GM12878 (cell line): ENCODE results near the gene CHD1L. TPM values are rescaled to one million over a fixed set of nuclear protein-coding genes. Genes with fewer than 3 reads are reported as not detected.
A peak's percentile ranks its signal among the peaks of the same experiment; 100 is the strongest.

Experiments used
- ATF7 ChIP-seq: fragments of 450-650 bp; IDR thresholded peaks from 2 replicates; pipeline ENCODE4 v1.6.1; 2016; ENCODE audit warnings: low read depth, mild to moderate bottlenecking
- BACH1 ChIP-seq: fragments of 450-650 bp; IDR thresholded peaks from 2 replicates; pipeline ENCODE4 v1.6.1; 2017; ENCODE audit warnings: mild to moderate bottlenecking, borderline replicate concordance
- CHD4 ChIP-seq: fragments of 200-600 bp; sonication (generic); IDR thresholded peaks from 2 replicates; pipeline ENCODE4 v1.6.1; 2016; ENCODE audit warnings: mild to moderate bottlenecking
- CREB1 ChIP-seq: IDR thresholded peaks from 2 replicates; pipeline ENCODE4 v1.6.1; 2012; ENCODE audit warnings: low read depth, mild to moderate bottlenecking, inconsistent platforms
- IRF3 ChIP-seq: fragments of 450-650 bp; IDR thresholded peaks from 2 replicates; pipeline ENCODE4 v1.6.1; 2014; ENCODE audit warnings: mild to moderate bottlenecking
- NFYA ChIP-seq: IDR thresholded peaks from 2 replicates; pipeline ENCODE4 v1.6.1; 2011; ENCODE audit warnings: low read depth, mild to moderate bottlenecking, low read length, improper control_type of control experiment, borderline replicate concordance
- PML ChIP-seq: IDR thresholded peaks from 2 replicates; pipeline ENCODE4 v1.6.1; 2012; ENCODE audit warnings: low read length, inconsistent platforms
- POU2F2 ChIP-seq: IDR thresholded peaks from 3 replicates; pipeline ENCODE4 v1.6.1; 2011; ENCODE audit warnings: low read depth, mild to moderate bottlenecking, low read length, borderline replicate concordance
- RELA ChIP-seq: fragments of 450-650 bp; IDR thresholded peaks from 2 replicates; pipeline ENCODE4 v1.8.0; 2014; ENCODE audit warnings: borderline replicate concordance; ENCODE audit not compliant: partially characterized antibody
- RUNX3 ChIP-seq: IDR thresholded peaks from 2 replicates; pipeline ENCODE4 v1.6.1; 2012; ENCODE audit warnings: low read length, inconsistent platforms
- SREBF2 ChIP-seq: IDR thresholded peaks from 2 replicates; pipeline ENCODE4 v1.6.1; 2012; ENCODE audit warnings: mild to moderate bottlenecking, low read length
- SRF ChIP-seq, 2 experiments: IDR thresholded peaks; 2 replicates each; pipeline ENCODE4 v1.6.1; 2011; ENCODE audit warnings: low read depth in 2 of 2, low read length in 2 of 2, mild to moderate bottlenecking in 1 of 2, moderate library complexity in 1 of 2
- USF2 ChIP-seq: IDR thresholded peaks from 2 replicates; pipeline ENCODE4 v1.6.1; 2011; ENCODE audit warnings: low read depth, low read length, improper control_type of control experiment, borderline replicate concordance
- WRNIP1 ChIP-seq: IDR thresholded peaks from 2 replicates; pipeline ENCODE4 v1.6.1; 2011; ENCODE audit warnings: low read depth, low read length, improper control_type of control experiment, borderline replicate concordance
- YBX1 ChIP-seq: fragments of 450-650 bp; IDR thresholded peaks from 2 replicates; pipeline ENCODE4 v1.6.1; 2016; ENCODE audit warnings: antibody characterized with exemption
- ZNF622 ChIP-seq: fragments of 450-650 bp; IDR thresholded peaks from 2 replicates; pipeline ENCODE4 v1.6.1; 2017; ENCODE audit warnings: mild to moderate bottlenecking, inconsistent platforms
- polyA plus RNA-seq, 11 experiments: library from polyadenylated mRNA; depleted of rRNA in 4 of 11; unstranded in 6 of 11; stranded (reverse) in 5 of 11; fragments of >200 nt; fragmentation: Nextera tagmentation in 4 of 11; fragmentation: Illumina TruSeq in 1 of 11; extraction: Ambion mirVana in 4 of 11; extraction: Trizol in 1 of 11; gene quantifications; 1 replicate in 1 of 11; 2 replicates in 10 of 11; pipeline versions ENCODE4 v1.2.1 to v1.2.3, GENCODE V29; 2011 to 2016; ENCODE audit warnings: inconsistent platforms in 2 of 11, missing spikeins in 2 of 11, low read depth in 1 of 11
- total RNA-seq, 4 experiments: library from RNA; depleted of rRNA in 3 of 4; stranded (reverse); fragments of >200 nt in 3 of 4; fragmentation: Illumina TruSeq in 1 of 4; extraction: Trizol in 1 of 4; gene quantifications; 2 replicates each; pipeline versions ENCODE4 v1.2.1 to v1.2.3, GENCODE V29; 2013 to 2021
- TF ChIP-seq, protein P1 (sequence below): fragments of 450-650 bp; IDR thresholded peaks from 2 replicates; pipeline ENCODE4 v1.6.1; 2016; ENCODE audit warnings: mild to moderate bottlenecking
- TF ChIP-seq, protein P2 (sequence below): fragments of 450-650 bp; IDR thresholded peaks from 2 replicates; pipeline ENCODE4 v1.6.1; 2017; ENCODE audit warnings: mild to moderate bottlenecking, moderate library complexity

Gene CHD1L
- total and polyA plus RNA-seq, 10 of the 15 experiments (the other 5 are each of a cell fraction or from before 2014, with no cell fraction given), result 21.2 to 54.2 (median 44.5) TPM

- no peak for TF ChIP-seq IRF3
- TF ChIP-seq SRF (IDR thresholded peaks at IDR 0.05; ENCODE audit: low read depth in 2 of 2, low read length in 2 of 2), result peak in 1 of 2 experiments; percentile 46; a peak in 1 of 4 replicates
- no peak for TF ChIP-seq USF2
- TF ChIP-seq, protein P1, sequence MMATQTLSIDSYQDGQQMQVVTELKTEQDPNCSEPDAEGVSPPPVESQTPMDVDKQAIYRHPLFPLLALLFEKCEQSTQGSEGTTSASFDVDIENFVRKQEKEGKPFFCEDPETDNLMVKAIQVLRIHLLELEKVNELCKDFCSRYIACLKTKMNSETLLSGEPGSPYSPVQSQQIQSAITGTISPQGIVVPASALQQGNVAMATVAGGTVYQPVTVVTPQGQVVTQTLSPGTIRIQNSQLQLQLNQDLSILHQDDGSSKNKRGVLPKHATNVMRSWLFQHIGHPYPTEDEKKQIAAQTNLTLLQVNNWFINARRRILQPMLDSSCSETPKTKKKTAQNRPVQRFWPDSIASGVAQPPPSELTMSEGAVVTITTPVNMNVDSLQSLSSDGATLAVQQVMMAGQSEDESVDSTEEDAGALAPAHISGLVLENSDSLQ, result peak; percentile 53
- TF ChIP-seq NFYA, result no peak
- peak; percentile 62; the same call in 2 of the 3 replicates for TF ChIP-seq POU2F2
- peak; percentile 66; the same call in 1 of the 2 replicates for TF ChIP-seq PML
- TF ChIP-seq, protein P2, sequence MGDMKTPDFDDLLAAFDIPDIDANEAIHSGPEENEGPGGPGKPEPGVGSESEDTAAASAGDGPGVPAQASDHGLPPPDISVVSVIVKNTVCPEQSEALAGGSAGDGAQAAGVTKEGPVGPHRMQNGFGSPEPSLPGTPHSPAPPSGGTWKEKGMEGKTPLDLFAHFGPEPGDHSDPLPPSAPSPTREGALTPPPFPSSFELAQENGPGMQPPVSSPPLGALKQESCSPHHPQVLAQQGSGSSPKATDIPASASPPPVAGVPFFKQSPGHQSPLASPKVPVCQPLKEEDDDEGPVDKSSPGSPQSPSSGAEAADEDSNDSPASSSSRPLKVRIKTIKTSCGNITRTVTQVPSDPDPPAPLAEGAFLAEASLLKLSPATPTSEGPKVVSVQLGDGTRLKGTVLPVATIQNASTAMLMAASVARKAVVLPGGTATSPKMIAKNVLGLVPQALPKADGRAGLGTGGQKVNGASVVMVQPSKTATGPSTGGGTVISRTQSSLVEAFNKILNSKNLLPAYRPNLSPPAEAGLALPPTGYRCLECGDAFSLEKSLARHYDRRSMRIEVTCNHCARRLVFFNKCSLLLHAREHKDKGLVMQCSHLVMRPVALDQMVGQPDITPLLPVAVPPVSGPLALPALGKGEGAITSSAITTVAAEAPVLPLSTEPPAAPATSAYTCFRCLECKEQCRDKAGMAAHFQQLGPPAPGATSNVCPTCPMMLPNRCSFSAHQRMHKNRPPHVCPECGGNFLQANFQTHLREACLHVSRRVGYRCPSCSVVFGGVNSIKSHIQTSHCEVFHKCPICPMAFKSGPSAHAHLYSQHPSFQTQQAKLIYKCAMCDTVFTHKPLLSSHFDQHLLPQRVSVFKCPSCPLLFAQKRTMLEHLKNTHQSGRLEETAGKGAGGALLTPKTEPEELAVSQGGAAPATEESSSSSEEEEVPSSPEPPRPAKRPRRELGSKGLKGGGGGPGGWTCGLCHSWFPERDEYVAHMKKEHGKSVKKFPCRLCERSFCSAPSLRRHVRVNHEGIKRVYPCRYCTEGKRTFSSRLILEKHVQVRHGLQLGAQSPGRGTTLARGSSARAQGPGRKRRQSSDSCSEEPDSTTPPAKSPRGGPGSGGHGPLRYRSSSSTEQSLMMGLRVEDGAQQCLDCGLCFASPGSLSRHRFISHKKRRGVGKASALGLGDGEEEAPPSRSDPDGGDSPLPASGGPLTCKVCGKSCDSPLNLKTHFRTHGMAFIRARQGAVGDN, result no peak
- no peak for TF ChIP-seq ZNF622
- no peak for TF ChIP-seq WRNIP1
- no peak for TF ChIP-seq YBX1
- TF ChIP-seq CREB1, result peak; percentile 61; the same call in 1 of the 2 replicates
- TF ChIP-seq RUNX3, result peak; percentile 2; the same call in 1 of the 2 replicates
- no peak for TF ChIP-seq CHD4
- TF ChIP-seq ATF7, result no peak
- TF ChIP-seq SREBF2, result no peak
- TF ChIP-seq RELA, result peak; percentile 62
- peak; percentile 30; the same call in 1 of the 2 replicates for TF ChIP-seq BACH1
These were observed at the start of gene CHD1L (continued) for GRCh38 chr1:147242449-147243227.
